HL-60 (cell line): ENCODE measurements around the gene HYAL2.

ENCODE experiments used
- CTCF ChIP-seq: IDR thresholded peaks from one replicate; pipeline ENCODE4 v1.5.1; 2011; ENCODE audit warnings: low read length, control low read depth, inconsistent platforms; ENCODE audit not compliant: insufficient read depth
- GABPA ChIP-seq: IDR thresholded peaks from 2 replicates; pipeline ENCODE4 v1.6.1; 2012; ENCODE audit warnings: low read depth
- POLR2AphosphoS5 ChIP-seq: IDR thresholded peaks from 2 replicates; pipeline ENCODE4 v1.6.1; 2012; ENCODE audit warnings: low read depth
- SPI1 ChIP-seq: IDR thresholded peaks from 2 replicates; pipeline ENCODE4 v1.6.1; 2012; ENCODE audit warnings: low read depth, mild to moderate bottlenecking, borderline replicate concordance

DNA sequence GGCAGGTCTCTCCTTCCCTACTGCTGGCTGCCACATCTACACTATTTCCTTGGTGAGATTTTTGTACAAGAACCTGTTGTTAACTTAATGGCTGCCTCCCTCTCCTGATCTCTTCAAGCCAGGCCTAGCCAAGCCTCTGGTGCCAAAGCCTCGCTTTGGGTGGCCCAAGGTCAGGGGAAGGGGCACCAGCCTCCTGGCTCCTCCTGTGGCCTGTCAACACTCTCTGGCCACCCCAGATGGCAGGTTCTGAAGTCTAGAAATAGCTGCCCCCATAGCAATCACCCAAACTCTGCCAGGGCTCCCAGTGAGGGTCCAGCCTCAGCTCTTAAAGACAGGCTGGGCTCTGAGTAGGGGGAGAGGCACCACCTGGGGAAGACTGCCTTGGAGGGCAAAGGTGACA is 35.3 kb downstream of the HYAL2 start:
- TF ChIP-seq CTCF, result no peak
- no peak for TF ChIP-seq POLR2AphosphoS5
- no peak for TF ChIP-seq GABPA
- TF ChIP-seq SPI1, result no peak
